ENCODE measurements around the gene ACCS. TPM values are rescaled to one million over a fixed set of nuclear protein-coding genes. Genes with fewer than 3 reads are reported as not detected.

ACCS gene
- total and polyA plus RNA-seq, 9 of the 15 experiments (the other 6 are each of a cell fraction or from before 2014, with no cell fraction given) = 4.2 to 25.9 (median 16.3) TPM

DNA sequence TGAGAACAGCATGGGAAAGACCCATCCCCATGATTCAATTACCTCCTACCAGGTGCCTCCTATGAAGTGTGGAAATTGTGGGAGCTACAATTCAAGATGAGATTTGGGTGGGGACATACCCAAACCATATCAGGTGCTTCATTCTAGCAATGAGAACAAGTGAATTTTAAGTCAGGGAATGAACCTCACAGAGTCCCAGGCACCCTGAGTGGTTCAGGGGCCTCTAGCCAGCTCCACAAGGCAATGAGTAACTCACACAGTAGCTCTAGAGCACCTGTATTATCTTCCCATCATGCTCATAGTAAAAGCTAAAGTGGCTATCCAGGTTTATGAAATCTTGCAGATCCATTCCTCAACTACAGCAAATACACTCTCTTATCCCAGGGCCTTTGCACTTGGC is 31.4 kb upstream of the ACCS start (continued):
- TF ChIP-seq, protein P1, sequence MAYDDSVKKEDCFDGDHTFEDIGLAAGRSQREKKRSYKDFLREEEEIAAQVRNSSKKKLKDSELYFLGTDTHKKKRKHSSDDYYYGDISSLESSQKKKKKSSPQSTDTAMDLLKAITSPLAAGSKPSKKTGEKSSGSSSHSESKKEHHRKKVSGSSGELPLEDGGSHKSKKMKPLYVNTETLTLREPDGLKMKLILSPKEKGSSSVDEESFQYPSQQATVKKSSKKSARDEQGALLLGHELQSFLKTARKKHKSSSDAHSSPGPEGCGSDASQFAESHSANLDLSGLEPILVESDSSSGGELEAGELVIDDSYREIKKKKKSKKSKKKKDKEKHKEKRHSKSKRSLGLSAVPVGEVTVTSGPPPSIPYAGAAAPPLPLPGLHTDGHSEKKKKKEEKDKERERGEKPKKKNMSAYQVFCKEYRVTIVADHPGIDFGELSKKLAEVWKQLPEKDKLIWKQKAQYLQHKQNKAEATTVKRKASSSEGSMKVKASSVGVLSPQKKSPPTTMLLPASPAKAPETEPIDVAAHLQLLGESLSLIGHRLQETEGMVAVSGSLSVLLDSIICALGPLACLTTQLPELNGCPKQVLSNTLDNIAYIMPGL (CRISPR knock-in tag; IDR thresholded peaks at IDR 0.05) = no peak

DNA sequence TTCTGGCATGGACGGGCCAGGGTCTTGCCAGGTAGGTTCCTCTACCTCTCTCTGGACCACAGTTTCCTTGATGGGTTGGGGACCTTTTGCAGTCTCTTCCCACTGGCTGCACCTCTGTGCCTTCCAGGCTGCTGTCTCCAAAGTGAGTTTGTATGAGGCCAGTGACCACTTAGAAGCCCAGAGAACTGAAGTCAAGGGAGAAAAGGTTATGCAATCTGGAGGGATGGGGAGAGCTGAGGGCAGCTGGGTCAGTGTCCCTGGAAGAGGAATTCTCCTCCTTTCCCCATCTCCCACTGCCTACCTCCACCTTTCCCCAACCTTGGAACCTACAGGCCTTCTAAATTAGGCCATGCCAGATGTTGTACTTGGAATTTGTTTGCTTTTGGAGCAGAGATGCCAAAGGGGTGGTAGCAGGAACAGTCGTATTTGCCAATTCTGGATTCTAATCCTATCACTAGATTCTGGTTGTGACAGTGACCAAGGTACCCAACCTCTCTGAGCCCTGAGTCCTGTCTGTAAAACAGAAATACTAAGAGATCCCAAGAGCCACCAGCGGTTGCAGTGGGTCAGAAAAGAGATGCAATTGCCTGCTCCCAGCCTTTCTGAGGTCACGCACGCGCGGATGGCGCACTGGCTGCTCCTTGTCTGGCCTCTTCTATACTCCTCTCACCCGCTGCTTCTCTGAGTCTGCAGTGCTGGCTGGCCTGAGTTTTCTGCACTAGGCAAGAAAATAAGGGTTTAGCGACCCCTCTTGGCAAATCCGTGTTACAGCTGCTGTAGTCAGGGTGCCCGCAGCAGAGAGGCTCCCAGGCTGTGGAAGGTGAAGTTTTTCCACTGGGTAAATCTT is 29.0 kb upstream of the ACCS start:
- peak; percentile 88 for FAIRE-seq
- H3K4me1 ChIP-seq (replicated peaks in 1 of 2; ENCODE audit: control insufficient read depth in 2 of 2, insufficient read depth in 2 of 2, low read length in 2 of 2) = peaks cover 0 to 2% of the 10 kb centered on the region in 2 experiments; a peak in 2 of 5 replicates
- in situ Hi-C loops (cut with MboI) = loop anchor here (5.0 kb wide), 1 partner anchor 90 kb away; no protein-coding TSS in a partner anchor
- no peaks in the 10 kb centered on the region for H3K36me3 ChIP-seq (ENCODE audit: control insufficient read depth, insufficient read depth, low read length)
- intact Hi-C loops (cut with micrococcal nuclease) = loop anchor here (1.0 kb wide), 3 partner anchors 93 to 212 kb away; no protein-coding TSS in a partner anchor
- H3K79me2 ChIP-seq (ENCODE audit: control insufficient read depth, insufficient read depth, low read length) = no peaks in the 10 kb centered on the region
- peak; percentile 98 for ATAC-seq
- peaks cover 6 to 18% of the 10 kb centered on the region in 2 experiments; a peak in 4 of 5 replicates for H3K27me3 ChIP-seq (ENCODE audit: control insufficient read depth in 2 of 2, insufficient read depth in 2 of 2, low read length in 2 of 2)
- no peak overlapping the region for H3K27ac ChIP-seq (ENCODE audit: extremely low read depth, low read depth, low read length)
- H4K20me1 ChIP-seq (replicated peaks; ENCODE audit: control insufficient read depth, insufficient read depth, low read length) = no peaks in the 10 kb centered on the region
- no TSS peak for BruUV-seq (replicated peaks)
- no peak overlapping the region for H3K4me3 ChIP-seq
- no peak overlapping the region for H3K4me2 ChIP-seq (ENCODE audit: insufficient read depth, low read length)
- peak; percentile 47 to 79 (median 63) for DNase-seq (ENCODE audit: extremely low read depth in 1 of 4, low spot score in 3 of 4)
- no peak overlapping the region for H2AFZ ChIP-seq (ENCODE audit: low read depth, low read length)
- ChIA-PET POLR2A (interaction anchor here (1.0 to 1.4 kb wide), 3 partner anchors 20 to 147 kb away, joined by 3 to 4 read pairs (median 4); no protein-coding TSS in a partner anchor), CTCF (ENCODE audit: low intra/inter-chr PET ratio) (interaction anchor here (2.1 kb wide), 1 partner anchor 147 kb away, joined by 12 read pairs; no protein-coding TSS in a partner anchor)
- H3K9ac ChIP-seq (ENCODE audit: insufficient read depth in 1 of 2, low read depth in 2 of 2, low read length in 2 of 2) = no peak overlapping the region
- no peaks in the 10 kb centered on the region for H3K9me1 ChIP-seq (ENCODE audit: control insufficient read depth, insufficient read depth, low read length)
- H3K9me3 ChIP-seq (replicated peaks; ENCODE audit: control insufficient read depth, insufficient read depth, low read depth, low read length) = no peaks in the 10 kb centered on the region
- 1% methylated on average over 12 of the region's 12 CpGs for WGBS (ENCODE audit: insufficient coverage, low coverage, missing lambda C conversion rate)
- TF ChIP-seq, protein P2, sequence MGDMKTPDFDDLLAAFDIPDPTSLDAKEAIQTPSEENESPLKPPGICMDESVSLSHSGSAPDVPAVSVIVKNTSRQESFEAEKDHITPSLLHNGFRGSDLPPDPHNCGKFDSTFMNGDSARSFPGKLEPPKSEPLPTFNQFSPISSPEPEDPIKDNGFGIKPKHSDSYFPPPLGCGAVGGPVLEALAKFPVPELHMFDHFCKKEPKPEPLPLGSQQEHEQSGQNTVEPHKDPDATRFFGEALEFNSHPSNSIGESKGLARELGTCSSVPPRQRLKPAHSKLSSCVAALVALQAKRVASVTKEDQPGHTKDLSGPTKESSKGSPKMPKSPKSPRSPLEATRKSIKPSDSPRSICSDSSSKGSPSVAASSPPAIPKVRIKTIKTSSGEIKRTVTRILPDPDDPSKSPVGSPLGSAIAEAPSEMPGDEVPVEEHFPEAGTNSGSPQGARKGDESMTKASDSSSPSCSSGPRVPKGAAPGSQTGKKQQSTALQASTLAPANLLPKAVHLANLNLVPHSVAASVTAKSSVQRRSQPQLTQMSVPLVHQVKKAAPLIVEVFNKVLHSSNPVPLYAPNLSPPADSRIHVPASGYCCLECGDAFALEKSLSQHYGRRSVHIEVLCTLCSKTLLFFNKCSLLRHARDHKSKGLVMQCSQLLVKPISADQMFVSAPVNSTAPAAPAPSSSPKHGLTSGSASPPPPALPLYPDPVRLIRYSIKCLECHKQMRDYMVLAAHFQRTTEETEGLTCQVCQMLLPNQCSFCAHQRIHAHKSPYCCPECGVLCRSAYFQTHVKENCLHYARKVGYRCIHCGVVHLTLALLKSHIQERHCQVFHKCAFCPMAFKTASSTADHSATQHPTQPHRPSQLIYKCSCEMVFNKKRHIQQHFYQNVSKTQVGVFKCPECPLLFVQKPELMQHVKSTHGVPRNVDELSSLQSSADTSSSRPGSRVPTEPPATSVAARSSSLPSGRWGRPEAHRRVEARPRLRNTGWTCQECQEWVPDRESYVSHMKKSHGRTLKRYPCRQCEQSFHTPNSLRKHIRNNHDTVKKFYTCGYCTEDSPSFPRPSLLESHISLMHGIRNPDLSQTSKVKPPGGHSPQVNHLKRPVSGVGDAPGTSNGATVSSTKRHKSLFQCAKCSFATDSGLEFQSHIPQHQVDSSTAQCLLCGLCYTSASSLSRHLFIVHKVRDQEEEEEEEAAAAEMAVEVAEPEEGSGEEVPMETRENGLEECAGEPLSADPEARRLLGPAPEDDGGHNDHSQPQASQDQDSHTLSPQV (IDR thresholded peaks at IDR 0.05) = no peak
- TF ChIP-seq ERF (CRISPR knock-in tag; IDR thresholded peaks at IDR 0.05) (no peak), CXXC5 (CRISPR knock-in tag; IDR thresholded peaks at IDR 0.05) (no peak), NFE2 (IDR thresholded peaks at IDR 0.05; ENCODE audit: low read depth) (no peak), SRSF9 (IDR thresholded peaks at IDR 0.05; ENCODE audit: borderline replicate concordance, low read depth, low read length) (no peak), BACH1 (tag; IDR thresholded peaks at IDR 0.05) (no peak), HMG20B (CRISPR knock-in tag; IDR thresholded peaks at IDR 0.05) (no peak)
- TF ChIP-seq, protein P3, sequence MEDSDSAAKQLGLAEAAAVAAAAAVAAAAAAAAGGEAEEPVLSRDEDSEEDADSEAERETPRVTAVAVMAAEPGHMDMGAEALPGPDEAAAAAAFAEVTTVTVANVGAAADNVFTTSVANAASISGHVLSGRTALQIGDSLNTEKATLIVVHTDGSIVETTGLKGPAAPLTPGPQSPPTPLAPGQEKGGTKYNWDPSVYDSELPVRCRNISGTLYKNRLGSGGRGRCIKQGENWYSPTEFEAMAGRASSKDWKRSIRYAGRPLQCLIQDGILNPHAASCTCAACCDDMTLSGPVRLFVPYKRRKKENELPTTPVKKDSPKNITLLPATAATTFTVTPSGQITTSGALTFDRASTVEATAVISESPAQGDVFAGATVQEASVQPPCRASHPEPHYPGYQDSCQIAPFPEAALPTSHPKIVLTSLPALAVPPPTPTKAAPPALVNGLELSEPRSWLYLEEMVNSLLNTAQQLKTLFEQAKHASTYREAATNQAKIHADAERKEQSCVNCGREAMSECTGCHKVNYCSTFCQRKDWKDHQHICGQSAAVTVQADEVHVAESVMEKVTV (CRISPR knock-in tag; IDR thresholded peaks at IDR 0.05) = peak; percentile 80
